ENCODE results near the gene COL23A1. TPM values are rescaled to one million over a fixed set of nuclear protein-coding genes. Genes with fewer than 3 reads are reported as not detected.
A peak's percentile ranks its signal among the peaks of the same experiment; 100 is the strongest.

The COL23A1 gene
- total and polyA plus RNA-seq, 2 experiments from 2014 or later, result 4.8 to 8.2 TPM

- no peak for ATAC-seq
- H3K27ac Mint-ChIP-seq, result peak overlapping the region; percentile 34; the same call in 1 of the 2 replicates
Observed at GRCh38 chr5:178312880-178313282, 277.3 kb downstream of the COL23A1 start.

More at GRCh38 chr5:178312880-178313282, 277.3 kb downstream of the COL23A1 start:
- Histone ChIP-seq H4K20me1 (replicated peaks; ENCODE audit: insufficient read depth) (no peaks in the 10 kb centered on the region), H3K4me1 (ENCODE audit: insufficient read depth) (no peaks in the 10 kb centered on the region), H3K4me2 (no peak overlapping the region), H3K79me2 (replicated peaks; ENCODE audit: insufficient read depth) (no peaks in the 10 kb centered on the region), H2AFZ (0 out of 2 replicates have a peak overlapping the region, but pooled peaks have one; percentile 28), H3K27me3 (ENCODE audit: insufficient read depth) (no peaks in the 10 kb centered on the region), H3K27ac (ENCODE audit: low read depth) (no peak overlapping the region), H3K9me2 (ENCODE audit: insufficient read depth) (no peaks in the 10 kb centered on the region), H3K36me3 (ENCODE audit: insufficient read depth) (no peaks in the 10 kb centered on the region), H3K4me3 (no peak overlapping the region), H3F3A (replicated peaks; ENCODE audit: low read depth) (no peaks in the 10 kb centered on the region)
- no peak for DNase-seq (ENCODE audit: low spot score)
- no peak overlapping the region; the same call in 2 of the 3 replicates for H3K4me3 Mint-ChIP-seq
- H3K27me3 Mint-ChIP-seq (ENCODE audit: insufficient read depth, low read depth, poor library complexity), result peaks cover 12% of the 10 kb centered on the region
- no peaks in the 10 kb centered on the region for H3K9me3 Mint-ChIP-seq
- no peaks in the 10 kb centered on the region for H3K36me3 Mint-ChIP-seq (ENCODE audit: low read depth)
- TF ChIP-seq POLR2AphosphoS5 (IDR thresholded peaks at IDR 0.05; ENCODE audit: low read depth), result no peak
- no peak for TF ChIP-seq ZNF462 (CRISPR knock-in tag; IDR thresholded peaks at IDR 0.05)
- no peak for TF ChIP-seq EZH2 (IDR thresholded peaks at IDR 0.05; ENCODE audit: low read depth, unreplicated experiment)
- peaks cover 10% of the 10 kb centered on the region for H3K4me1 Mint-ChIP-seq

All from GM23338 (cell line).